GM18873 (cell line): ENCODE data around the gene DDX10.
"Not testable (repeated sequence)": the region's sequence is repeated elsewhere in the genome, so short reads cannot be mapped to it uniquely, and the experiment has no call there.

Experiments
- ATAC-seq: cut with Tn5 transposase; IDR thresholded peaks from one replicate; pipeline ENCODE4 v1.9.1; 2021; ENCODE audit warnings: mild to moderate bottlenecking, moderate library complexity, moderate number of reproducible peaks; ENCODE audit not compliant: unreplicated experiment, low FRiP score

Gene DDX10

DNA sequence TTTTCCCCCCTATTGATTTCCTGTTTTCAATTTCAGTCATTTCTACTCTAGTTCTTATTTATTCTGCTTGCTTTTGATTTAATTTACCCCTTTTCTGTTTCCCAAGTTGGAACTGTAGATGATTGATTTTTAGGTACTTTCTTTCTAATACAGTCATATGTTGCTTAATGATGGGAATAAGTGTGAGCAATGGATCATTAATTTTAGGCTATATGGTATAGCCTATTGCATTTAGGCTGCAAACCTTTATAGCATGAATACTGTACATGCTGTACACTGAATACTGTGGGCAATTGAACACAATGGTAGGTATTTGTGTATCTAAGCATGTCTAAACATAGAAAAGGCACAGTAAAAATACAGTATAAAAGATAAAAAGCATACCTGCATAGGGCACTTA is 44.9 kb downstream of the DDX10 start:
- ATAC-seq = no peak

DNA sequence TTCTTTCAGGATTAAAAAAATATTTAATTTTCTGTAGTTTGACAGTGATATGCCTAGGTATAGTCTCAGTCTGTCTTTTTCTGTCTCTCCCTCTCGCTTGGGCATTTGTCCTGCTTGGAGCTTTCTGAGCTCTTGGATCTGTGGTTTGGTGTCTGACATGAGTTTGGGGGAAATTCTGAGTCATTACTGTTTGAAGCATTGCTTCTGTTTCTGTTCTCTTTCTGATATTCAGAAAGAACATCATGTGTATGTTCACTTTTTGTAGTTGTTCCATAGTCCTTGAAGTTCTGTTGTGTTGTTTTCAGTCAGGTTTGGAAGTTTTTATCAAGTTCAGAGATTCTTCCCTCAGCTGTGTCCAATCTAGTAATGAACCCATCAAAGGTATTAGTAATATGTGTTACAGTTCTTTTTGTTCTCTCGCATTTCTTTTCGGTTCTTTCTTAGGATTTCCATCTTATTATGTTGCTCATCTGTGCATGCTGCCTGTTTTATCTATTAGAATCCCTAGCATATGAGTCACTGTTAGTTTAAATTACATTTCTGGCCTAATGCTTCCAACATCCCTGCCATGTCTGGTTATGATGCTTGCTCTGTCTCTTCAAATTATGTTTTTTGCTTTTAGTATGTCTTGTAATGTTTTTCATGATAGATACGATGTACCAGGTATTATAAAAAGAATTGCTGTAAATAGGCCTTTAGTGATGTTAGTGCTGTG is 48.4 kb downstream of the DDX10 start:
- ATAC-seq = no peak

DNA sequence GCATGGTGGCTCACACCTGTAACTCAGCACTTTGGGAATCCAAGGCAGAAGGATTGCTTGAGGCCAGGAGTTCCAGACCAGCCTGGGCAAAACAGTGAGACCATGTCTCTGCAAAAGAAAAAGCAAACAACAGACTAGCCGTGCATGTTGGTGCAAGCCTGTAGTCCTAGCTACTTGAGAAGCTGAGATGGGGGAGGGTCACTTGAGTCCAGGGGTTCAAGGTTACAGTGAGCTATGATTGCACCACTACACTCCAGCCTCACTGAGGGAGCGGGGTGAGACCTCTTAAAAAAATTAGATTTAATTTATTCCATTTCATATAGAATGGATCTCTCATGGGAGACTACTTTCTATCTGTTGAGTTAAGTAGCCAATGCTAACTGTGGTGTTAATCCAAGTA is 50.4 kb downstream of the DDX10 start:
- ATAC-seq = no peak

DNA sequence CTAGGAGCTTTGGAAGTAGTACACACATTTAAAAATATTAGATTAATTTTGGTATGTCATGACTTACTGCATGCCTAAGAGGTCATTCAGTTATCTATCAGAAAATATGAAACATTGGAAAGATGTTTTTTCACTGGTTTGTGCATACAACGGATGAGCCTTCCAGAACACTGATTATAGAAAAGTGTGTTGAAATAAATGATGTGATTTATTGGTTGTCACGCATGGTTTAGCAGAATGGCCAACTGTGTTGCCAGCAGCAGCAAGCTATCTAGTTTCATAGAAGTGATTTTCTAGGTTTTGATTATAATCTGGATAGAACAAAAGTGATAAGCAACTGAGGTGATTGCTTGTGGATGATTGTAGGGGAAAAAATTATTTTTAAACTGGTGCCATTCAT is 53.6 kb downstream of the DDX10 start:
- no peak for ATAC-seq

DNA sequence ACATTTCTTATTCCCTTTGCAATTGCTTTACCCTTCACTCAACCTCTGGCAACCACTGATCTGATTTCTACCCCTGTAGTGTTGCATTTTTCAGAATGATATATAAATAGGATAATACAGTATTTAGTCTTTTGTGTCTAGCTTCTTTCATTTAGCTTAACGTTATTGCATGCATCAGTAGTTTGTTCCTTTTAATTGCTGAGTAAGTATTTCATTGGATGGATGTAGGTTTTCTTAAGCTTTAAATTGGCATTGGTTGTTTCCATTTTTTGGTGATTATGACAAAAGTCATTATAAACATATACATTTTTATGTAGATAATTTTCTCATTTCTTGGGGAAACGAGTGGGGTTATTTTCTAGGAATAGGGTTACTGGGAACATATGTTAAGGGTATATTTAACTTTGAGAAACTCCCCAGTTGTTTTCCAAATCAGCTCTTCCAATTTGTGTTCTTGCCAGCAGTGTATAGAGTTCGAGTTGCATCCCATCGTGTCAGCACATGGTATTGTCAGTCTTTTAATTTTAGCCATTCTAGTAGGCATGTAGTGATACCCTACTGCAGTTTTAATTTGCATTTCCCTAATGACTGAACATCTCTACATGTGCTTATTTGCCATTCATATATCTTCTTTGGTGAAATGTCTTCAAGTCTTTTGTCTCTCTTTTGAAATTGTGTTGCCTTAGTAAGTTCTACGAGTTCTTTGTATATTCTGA is 60.3 kb downstream of the DDX10 start:
- no peak for ATAC-seq

DNA sequence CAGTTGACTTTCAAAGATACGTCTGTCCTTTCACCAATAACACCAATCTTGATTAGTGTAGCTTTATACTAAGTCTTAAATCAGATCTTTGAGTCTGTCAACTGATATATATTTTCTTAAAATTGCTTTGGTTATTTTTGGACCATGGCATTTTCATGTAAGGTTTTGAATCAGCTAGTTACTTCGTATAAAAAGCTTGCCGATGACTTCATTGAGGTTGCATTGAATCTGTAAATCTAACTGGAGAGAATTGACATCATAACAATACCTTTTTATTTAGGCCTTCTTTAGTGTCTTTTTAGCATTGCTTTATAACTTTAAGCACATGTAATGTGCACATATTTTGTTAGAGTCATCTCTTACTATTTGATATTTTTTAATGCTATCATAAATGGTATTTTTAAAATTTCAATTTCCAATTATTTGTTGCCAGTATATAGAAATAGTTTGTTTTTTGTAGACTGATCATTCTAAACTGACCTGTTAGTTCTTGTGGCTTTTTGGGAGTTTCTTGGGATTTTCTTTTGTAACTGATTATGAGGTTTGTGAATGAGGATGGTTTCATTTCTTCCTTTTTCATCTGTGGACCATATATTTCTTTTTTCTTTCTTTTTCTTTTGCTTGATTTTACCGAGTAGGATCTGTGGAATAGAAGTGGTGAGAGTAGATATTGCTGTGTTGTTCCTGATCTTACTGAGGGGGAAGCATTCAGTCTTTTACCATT is 61.4 kb downstream of the DDX10 start:
- no peak for ATAC-seq

DNA sequence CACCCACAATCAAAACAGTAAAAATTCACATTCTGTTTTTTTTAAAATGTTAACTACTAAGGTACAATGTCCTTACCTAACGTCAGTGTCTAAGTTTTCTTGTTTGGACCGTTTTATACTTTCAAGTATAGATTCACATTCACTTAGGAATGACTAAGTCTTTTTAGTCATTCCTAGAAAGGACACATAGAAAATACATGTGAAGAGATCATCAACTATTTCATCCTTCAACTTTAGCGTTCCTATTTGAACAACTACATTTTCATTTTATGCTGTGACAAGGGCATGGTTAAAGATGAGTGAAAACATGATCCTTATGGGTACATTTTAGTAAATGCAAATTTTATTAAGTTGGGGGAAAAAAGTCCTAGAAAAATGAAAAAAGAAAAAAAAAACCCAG is 62.8 kb downstream of the DDX10 start:
- ATAC-seq = no peak

DNA sequence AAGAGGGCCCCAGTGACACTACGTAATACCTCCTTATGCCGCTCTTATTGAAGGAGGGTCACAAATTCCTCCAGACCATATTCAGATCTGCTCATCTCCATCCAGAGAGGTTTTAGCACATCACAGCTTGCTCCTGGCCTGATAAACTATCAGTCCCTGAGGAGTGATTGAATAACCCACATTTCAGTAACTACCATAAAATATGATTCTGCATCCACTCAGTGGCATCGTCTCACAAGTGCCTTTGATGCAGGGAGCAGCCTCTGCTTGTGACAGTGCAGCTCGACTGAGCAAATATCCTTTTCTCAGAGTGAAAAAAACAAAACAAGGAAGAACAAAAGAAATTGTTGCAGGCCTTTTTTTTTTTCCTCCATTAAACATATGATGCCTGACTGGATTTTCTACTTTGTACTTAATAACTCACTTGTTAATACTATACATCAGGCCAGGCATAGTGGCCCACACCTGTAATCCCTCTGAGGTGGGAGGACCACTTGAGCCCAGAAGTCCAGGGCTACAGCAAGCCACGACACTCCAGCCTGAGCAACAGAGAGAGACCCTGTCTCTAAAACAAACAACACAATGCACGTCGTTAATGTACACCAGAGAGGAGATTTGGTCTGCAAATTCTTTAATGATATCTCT is 64.5 kb downstream of the DDX10 start:
- ATAC-seq = no peak

DNA sequence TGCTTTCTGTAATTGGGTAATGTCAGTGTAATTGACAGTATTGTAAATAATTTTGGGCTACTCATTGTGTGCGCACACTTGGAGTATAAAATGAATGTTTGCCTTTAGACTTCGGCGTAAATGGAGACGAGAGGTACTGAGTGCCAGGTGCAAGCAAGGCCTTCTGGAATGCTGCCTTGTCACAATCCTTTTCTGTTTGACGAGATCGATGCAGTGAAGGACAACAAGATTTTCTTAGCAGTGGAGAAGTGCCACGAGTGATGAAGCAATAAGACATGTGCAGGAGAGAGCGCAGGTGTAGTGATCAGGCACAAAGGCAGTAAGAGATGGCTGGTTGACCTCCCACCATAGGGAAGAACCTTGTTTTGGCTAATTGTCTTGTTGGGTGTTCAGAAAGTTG is 67.5 kb downstream of the DDX10 start:
- ATAC-seq = no peak

DNA sequence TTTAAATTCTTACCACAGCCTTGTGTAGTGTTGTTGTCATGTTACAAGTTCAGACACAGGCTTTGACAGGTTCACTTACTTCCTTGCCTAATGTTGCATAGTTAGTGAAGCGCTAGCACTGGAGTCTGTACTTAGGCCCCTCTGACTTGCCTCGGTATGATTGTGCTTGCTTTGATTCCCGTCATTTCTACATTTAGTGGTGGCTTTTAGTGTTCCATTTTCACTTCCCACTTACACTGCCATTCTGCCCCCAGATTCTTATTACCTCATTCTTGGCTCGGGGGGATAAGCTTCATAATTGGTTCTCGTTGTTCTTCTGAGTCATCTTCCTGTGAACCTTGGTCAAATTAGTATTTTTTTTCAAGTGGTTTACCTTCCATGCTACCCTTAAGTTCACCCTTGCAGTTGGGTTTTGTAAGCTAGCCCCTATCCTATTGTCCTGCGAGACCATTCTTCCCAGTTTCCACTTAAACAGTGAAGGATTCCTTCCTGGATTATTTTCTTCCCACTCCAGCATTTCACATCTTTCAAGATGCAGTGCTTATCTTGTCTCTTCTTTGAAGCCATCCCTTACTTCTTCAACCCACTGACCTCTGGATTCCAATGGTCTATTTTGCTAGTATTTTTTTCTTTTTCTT is 68.7 kb downstream of the DDX10 start:
- ATAC-seq = peak; percentile 93

DNA sequence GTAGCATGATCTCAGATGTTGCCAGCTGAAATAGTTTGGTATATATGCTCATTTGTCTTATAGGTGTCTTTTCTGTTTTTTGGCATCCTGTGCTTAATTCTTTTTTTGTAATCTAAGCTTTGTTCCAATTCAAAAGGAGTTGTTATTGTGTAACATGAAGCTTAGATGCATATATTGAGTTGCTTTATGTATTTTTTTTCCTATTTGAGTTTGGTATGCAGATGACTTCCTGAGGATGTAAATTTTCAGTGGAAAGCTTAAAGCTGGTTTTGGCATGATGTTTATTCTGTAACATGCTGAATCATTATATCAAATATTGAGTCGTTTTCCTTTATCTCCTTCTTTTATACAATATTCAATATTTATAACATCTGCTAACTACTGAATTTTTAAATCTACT is 69.4 kb downstream of the DDX10 start:
- ATAC-seq = no peak

DNA sequence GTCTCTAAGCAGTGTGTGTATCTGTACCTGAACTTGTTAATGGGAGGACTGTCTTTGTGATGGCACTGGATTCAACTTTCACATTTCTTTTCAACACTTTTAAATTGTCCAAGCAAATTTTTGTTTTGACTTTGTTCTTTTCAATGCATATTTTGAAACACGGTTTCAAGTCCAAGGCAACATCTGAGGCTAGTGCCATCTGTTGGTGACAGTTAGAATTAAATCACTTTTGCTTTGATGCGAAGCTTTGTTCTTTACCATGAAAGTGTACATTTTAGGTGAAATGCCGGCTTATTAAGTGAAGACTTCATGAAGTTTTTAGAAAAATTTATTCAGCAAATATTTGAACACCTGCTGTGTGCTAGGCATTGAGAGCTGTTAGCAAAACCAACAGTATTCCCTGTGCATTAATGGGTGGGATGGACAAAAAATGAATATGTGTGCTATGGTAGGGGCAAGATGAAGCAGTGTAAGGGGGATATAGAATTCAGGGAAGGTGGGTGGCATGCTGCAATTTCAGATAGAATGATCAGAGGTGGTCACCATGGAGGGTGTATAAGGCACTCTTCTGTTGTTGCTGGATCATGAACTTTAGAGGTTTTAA is 70.2 kb downstream of the DDX10 start:
- no peak for ATAC-seq

DNA sequence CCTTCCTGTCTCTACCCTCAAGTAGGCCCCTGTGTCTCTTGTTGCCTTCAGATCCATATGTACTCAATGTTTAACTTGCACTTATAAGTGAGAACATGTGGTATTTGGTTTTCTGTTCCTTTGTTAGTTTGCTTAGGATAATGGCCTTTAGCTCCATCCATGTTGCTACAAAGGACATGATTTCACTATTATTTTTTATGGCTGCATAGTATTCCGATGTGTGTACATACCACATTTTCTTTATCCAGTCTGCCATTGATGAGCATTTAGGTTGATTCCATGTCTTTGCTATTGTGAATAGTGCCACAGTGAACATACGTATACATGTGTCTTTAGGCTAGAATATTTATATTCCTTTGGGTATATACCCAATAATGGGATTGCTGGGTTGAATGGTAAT is 75.3 kb downstream of the DDX10 start:
- not testable (repeated sequence) for ATAC-seq

DNA sequence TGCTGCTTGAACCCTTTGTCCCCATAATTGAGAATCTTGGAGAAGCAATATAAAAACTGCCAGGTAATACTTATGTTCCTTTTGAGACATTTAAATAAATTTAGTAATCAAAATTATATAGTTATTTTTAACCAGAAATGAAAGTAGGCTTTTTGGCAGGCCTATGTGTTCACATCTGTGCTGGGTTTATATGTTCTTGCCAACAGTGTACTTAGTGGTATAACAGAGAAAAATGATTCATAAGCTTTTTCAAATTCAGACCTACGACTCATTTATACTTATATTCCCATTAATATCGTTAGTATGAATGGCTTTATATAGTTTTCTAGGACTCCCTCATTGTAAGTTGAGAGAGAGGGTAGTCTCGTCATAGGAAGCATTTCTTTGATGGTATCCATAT is 79.0 kb downstream of the DDX10 start:
- no peak for ATAC-seq

DNA sequence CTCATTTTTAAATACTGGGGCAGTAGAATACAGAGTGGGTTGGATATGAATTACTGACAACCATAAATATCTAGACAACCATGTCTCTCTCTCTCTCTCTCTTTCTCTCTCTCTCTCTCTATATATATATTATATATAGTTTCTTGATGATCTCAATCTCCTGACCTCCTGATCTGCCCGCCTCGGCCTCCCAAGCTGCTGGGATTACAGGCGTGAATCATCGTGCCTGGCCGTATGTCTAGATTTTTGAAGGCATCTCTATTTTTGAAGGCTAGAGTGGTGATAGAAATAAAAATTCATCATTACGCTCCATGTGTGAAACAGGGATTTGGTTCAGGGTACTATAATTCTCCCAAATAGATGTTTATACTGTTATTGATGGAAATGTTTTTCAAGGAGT is 84.1 kb downstream of the DDX10 start:
- no peak for ATAC-seq

DNA sequence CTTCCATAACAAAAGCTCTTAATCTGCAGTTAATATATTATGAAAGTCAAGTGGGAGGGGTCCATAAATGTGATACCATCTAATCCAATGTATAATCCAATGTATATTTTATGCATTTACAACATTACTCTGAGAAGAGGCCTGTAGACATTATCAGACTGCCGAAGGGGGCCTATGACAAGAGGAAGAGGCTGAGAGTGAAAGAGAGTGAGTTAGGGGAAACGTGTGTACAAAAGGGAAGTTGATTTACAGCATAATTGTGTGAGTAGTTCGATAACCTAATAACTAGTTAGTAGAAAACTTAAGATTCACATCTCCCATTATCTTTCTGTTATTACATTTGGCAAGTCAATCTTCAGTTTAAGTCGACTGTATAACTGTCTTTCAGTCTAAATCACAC is 86.6 kb downstream of the DDX10 start:
- no peak for ATAC-seq

DNA sequence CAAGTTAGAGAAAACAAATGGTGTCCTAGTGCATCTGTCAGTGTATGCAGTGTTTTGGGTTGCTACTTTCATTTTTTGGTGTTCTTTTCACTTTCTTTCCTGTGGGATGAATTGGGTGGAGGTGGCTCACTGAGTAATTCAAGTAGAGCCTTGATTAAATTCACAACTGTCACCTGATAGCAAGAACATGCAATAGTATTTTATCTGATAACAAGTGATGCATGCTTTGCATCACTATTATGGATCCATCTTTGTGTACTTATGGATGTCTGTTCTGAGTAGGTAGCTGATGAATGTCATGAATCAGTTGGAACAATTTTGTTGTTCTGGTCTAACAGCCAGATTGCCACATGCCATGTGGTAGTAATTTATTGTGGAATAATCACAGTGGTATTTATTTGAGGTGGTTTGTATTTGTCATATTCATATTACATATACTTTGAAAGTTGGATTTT is 87.5 kb downstream of the DDX10 start:
- no peak for ATAC-seq

DNA sequence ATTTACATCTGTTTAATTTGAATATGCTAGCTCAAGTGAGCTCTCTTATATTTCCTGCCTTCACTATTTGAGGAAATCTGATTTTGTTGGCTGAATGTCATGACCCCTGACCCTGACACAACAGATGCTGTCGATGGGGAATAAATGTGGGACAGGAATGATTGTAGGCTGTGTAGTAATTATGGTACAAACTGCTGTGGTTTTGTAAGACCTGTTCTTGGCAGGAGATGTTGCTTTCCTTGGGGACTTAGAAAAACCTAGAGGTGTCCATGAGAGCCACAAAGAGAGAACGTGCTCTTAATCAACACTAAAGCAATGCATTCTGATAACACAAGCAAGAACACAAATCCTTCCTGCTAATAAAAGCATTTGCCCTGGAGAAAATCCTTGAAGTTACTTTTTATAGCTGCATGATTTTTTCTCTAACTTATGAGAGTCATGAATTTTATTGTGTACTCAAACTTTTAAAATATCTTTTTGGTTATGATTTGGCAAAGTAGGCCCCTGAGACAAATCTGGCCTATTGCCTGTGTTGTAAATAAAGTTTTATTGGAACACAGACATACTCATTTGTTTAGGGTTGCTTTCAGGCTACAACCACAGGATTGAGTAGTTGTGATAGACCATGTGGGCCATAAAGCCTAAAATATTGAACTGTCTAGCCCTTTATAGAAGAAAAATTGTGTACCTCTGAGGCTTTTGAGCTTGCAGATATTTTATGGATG is 90.2 kb downstream of the DDX10 start:
- ATAC-seq = no peak

DNA sequence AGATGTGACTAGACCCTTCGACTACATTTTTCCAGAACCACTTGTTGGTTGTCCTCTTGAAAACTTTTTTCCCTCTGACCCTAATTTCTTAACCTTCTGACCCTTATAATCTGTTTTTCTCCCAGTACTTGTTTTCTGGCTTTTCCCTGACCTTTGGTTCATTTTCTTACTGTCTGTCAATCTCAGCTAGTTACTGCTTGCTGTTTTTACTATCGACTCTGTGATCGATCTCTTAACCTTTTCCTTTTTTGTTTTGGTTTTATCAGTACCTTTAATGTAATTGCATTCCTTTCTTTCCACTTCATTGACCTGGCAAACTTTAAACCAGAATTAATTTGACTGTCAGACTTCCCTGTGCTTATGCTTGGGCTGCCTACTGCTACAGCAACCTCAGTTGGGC is 92.8 kb downstream of the DDX10 start:
- no peak for ATAC-seq

DNA sequence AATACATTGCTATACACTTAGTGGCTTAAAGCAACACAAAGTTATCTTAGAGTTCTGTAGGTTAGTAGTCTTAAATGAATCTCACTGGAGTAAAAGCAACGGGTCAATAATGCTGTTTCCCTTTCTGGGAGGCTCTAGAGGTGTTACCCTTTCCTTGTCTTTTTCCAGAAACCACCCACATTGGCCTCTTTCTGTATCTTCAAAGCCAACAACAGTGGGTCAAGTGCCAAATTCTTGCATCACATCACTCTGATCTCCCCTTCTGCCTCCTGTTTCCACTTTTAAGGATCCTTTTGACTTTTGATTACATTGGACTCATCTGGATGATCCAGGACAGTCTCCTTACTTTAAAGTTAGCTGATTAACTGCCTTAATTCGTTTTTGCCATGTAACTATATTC is 93.6 kb downstream of the DDX10 start:
- no peak for ATAC-seq
